GM13977 (cell line): ENCODE data around the gene TANK.

Experiments used
- DNase-seq: peaks from one replicate; pipeline ENCODE4 v3.0.0; 2012; ENCODE audit warnings: low spot score
- in situ Hi-C: fragments of 300-500 bp; cut with MboI; formaldehyde crosslinking; loops from one replicate; pipeline ENCODE4 v1.12.0; 2022; ENCODE audit warnings: low sequenced_read_pairs, low pct_unique_long_range_greater_than_20kb, mixed read lengths, inconsistent platforms; ENCODE audit not compliant: unreplicated experiment
- TF ChIP-seq, protein P1 (sequence below): IDR thresholded peaks from 2 replicates; pipeline ENCODE4 v1.5.1; 2012; ENCODE audit warnings: mild to moderate bottlenecking, control low read depth; ENCODE audit not compliant: insufficient read depth; ENCODE audit errors: extremely low read depth, missing control alignments

Gene TANK

GRCh38 chr2:161122772-161123530, 37.3 kb upstream of the TANK start:
- DNase-seq, result no peak

DNA sequence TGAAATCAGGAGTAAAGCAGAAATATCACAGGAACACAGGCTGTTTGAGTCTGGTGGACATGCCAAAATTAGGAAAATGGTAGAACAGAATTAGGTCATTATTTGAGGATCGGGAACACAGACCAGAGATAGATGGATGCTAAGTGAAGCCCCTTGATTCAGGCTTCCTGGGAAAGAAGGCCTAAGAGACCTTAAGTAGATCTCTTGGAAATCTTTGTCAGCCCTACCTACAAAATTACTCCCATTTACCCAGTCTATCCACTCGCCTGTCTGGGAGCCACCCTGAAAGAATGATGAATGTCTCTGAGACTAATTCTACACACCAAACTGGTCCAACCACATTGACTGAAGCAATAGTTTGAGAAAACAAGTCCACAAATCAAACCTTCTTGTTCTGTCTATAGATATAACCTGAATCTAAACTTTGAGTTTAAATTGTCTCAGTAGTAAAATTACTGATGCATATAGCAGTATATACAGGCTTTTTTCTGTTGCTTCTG, 36.6 kb upstream of the TANK start:
- TF ChIP-seq, protein P1, sequence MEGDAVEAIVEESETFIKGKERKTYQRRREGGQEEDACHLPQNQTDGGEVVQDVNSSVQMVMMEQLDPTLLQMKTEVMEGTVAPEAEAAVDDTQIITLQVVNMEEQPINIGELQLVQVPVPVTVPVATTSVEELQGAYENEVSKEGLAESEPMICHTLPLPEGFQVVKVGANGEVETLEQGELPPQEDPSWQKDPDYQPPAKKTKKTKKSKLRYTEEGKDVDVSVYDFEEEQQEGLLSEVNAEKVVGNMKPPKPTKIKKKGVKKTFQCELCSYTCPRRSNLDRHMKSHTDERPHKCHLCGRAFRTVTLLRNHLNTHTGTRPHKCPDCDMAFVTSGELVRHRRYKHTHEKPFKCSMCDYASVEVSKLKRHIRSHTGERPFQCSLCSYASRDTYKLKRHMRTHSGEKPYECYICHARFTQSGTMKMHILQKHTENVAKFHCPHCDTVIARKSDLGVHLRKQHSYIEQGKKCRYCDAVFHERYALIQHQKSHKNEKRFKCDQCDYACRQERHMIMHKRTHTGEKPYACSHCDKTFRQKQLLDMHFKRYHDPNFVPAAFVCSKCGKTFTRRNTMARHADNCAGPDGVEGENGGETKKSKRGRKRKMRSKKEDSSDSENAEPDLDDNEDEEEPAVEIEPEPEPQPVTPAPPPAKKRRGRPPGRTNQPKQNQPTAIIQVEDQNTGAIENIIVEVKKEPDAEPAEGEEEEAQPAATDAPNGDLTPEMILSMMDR, result no peak
- DNase-seq, result no peak
- in situ Hi-C loops, result no loop called here

More at GRCh38 chr2:161122772-161123530, 37.3 kb upstream of the TANK start:
- TF ChIP-seq, protein P1, result no peak
- in situ Hi-C loops, result no loop called here

DNA sequence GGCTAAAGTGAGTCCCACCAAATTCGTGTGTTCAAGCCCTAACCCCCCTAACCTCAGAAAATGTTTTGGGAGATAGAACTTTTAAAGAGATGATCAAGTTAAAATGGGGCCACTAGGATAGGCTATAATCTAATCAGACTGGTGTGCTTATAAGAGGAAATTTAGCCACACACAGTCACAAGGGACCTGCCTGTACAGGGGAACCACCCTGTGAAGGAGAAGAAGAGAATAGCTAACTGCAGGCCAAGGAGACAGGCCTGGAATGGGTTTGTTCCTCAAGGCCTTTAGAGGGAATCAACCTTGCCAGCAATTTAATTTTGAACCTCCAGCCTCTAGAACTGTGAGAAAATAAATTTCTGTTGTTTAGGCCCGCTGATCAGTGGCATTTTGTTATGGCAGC, 36.0 kb upstream of the TANK start:
- TF ChIP-seq, protein P1, result no peak
- DNase-seq, result no peak
- in situ Hi-C loops, result no loop called here

GRCh38 chr2:161128885-161129284, 31.3 kb upstream of the TANK start:
- DNase-seq, result no peak
- in situ Hi-C loops, result no loop called here
- TF ChIP-seq, protein P1, result no peak

DNA sequence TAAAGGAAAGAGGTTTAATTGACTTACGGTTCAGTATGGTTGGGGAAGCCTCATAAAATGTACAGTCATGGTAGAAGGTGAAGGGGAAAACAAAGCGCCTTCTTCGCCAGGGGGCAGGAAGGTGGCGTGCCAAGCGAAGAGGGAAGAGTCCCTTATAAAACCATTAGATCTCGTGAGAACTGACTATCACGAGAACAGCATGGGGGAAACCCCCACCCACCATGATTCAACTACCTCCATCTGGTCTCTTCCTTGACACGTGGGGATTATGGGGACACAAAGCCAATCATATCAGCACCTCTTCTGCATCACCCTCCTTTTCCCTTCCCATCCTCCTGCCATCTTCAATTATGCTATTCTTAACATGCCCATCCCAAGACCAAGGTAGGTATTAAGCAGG, 29.9 kb upstream of the TANK start:
- DNase-seq, result no peak
- in situ Hi-C loops, result no loop called here
- TF ChIP-seq, protein P1, result no peak

DNA sequence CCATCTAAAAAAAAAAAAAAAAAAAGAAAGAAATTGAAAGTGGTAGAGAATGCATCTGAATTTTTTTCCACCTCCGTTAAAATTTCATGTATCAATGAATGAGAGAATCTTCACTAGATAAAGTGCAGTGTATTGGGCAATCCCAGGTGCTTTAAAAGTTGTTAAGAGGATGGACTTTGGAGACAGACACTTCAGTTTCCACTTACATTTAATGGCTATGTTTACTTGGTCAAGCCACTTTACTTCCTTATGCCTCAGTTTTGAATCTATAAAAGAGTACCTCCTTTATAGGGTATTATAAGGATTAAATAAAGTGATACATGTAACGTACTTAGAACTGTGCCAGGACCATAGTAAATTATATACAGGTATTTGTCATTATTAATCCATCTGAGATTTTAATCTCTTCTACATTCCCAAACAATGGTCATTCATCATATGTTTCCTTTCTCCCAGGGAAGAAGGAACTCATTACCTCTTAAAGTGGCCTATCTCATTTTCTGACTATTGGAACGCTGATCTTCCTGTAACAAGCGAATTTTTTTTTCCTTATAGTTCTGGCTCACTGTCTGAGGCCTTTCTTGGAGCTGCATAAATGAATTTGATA, 29.1 kb upstream of the TANK start:
- DNase-seq, result no peak
- in situ Hi-C loops, result no loop called here
- TF ChIP-seq, protein P1, result no peak
